SU-DHL-6 (cell line): ENCODE data around the gene LAMB4.
"Not testable (repeated sequence)": the region's sequence is repeated elsewhere in the genome, so short reads cannot be mapped to it uniquely, and the experiment has no call there.

Source experiments
- H2AFZ ChIP-seq: fragments of 200-600 bp; sonication (generic); 2 replicates; pipeline ENCODE4 v1.6.1; 2014; ENCODE audit warnings: low read depth, mild to moderate bottlenecking, moderate library complexity, mixed read lengths, antibody characterized with exemption, low read length; ENCODE audit not compliant: severe bottlenecking
- H3F3A ChIP-seq: fragments of 200-600 bp; shearing (Covaris generic); 2 replicates; pipeline ENCODE4 v1.6.0; 2016; ENCODE audit warnings: antibody characterized with exemption, mild to moderate bottlenecking; ENCODE audit not compliant: insufficient read depth
- H3K27ac ChIP-seq: fragments of 200-600 bp; sonication (generic); 2 replicates; pipeline ENCODE4 v1.5.1; 2016; ENCODE audit warnings: low read depth, mild to moderate bottlenecking, low read length, moderate library complexity, mixed read lengths
- H3K27me3 ChIP-seq: fragments of 200-600 bp; sonication (generic), shearing (Covaris generic); 2 replicates; pipeline ENCODE4 v1.6.0; 2014; ENCODE audit warnings: mild to moderate bottlenecking, low read length
- H3K36me3 ChIP-seq: fragments of 200-600 bp; sonication (generic); 2 replicates; pipeline ENCODE4 v1.6.1; 2014; ENCODE audit warnings: mild to moderate bottlenecking, low read length, mixed read lengths
- H3K4me2 ChIP-seq: fragments of 300-600, 200-600 bp; shearing (Covaris generic), sonication (generic); 2 replicates; pipeline ENCODE4 v1.6.0; 2014; ENCODE audit warnings: low read length, low read depth, mild to moderate bottlenecking; ENCODE audit not compliant: poor library complexity, severe bottlenecking
- H3K4me3 ChIP-seq: fragments of 200-600 bp; sonication (generic); 2 replicates; pipeline ENCODE4 v1.5.1; 2014; ENCODE audit warnings: antibody characterized with exemption, low read length, mild to moderate bottlenecking, mixed read lengths; ENCODE audit not compliant: insufficient read depth, poor library complexity, severe bottlenecking
- H3K79me2 ChIP-seq: fragments of 200-600 bp; sonication (generic); 2 replicates; pipeline ENCODE4 v1.6.1; 2014; ENCODE audit warnings: mild to moderate bottlenecking, low read length, moderate library complexity; ENCODE audit not compliant: insufficient read depth
- H3K9ac ChIP-seq: fragments of 200-600 bp; sonication (generic); 2 replicates; pipeline ENCODE4 v1.7.0; 2014; ENCODE audit warnings: mild to moderate bottlenecking, low read length
- H3K9me2 ChIP-seq: fragments of 200-600 bp; sonication (generic); replicated peaks from 2 replicates; pipeline ENCODE4 v1.6.1; 2014; ENCODE audit warnings: low read length; ENCODE audit not compliant: insufficient read depth
- H3K9me3 ChIP-seq: fragments of 200-600 bp; sonication (generic); 2 replicates; pipeline ENCODE4 v1.6.1; 2014; ENCODE audit warnings: low read length, mixed read lengths; ENCODE audit not compliant: insufficient read depth
- H4K20me1 ChIP-seq: fragments of 200-600 bp; sonication (generic); 2 replicates; pipeline ENCODE4 v1.6.1; 2014; ENCODE audit warnings: low read depth, mild to moderate bottlenecking, antibody characterized with exemption, low read length, moderate library complexity, mixed read lengths
- CTCF ChIP-seq: fragments of 200-600 bp; sonication (generic); IDR thresholded peaks from one replicate; pipeline ENCODE4 v1.5.1; 2017; ENCODE audit warnings: antibody characterized with exemption, mild to moderate bottlenecking, low read length, moderate library complexity; ENCODE audit not compliant: insufficient read depth, poor library complexity, severe bottlenecking
- EZH2phosphoT487 ChIP-seq: fragments of 200-600 bp; sonication (generic), shearing (Covaris generic); conservative IDR thresholded peaks from 2 replicates; pipeline ENCODE4 v1.6.1; 2018; ENCODE audit warnings: mild to moderate bottlenecking, antibody characterized with exemption, low read length, moderate library complexity, mixed read lengths

Gene LAMB4

GRCh38 chr7:108033776-108034497 lies 96.2 kb downstream of the LAMB4 start:
- Histone ChIP-seq H4K20me1 (no peaks in the 10 kb centered on the region), H3K9ac (no peak overlapping the region), H3K4me2 (no peak overlapping the region), H3K27ac (no peak overlapping the region), H2AFZ (no peak overlapping the region), H3K36me3 (no peaks in the 10 kb centered on the region), H3F3A (no peaks in the 10 kb centered on the region), H3K4me3 (no peak overlapping the region), H3K79me2 (no peaks in the 10 kb centered on the region), H3K9me3 (no peaks in the 10 kb centered on the region), H3K9me2 (no peaks in the 10 kb centered on the region), H3K27me3 (no peaks in the 10 kb centered on the region)
- TF ChIP-seq CTCF, result no peak
- no peak for TF ChIP-seq EZH2phosphoT487

- not testable (repeated sequence) for H3K36me3 ChIP-seq, H2AFZ ChIP-seq, H3K4me2 ChIP-seq, H3K27ac ChIP-seq, H3K9me3 ChIP-seq, H3F3A ChIP-seq, H3K9me2 ChIP-seq, H3K4me3 ChIP-seq, H3K9ac ChIP-seq, H3K27me3 ChIP-seq, H4K20me1 ChIP-seq, H3K79me2 ChIP-seq
These were observed 96.9 kb downstream of the LAMB4 start for GRCh38 chr7:108033309-108033708.

GRCh38 chr7:108030516-108030915 lies 99.6 kb downstream of the LAMB4 start:
- Histone ChIP-seq H4K20me1 (no peaks in the 10 kb centered on the region), H2AFZ (no peak overlapping the region), H3K27me3 (no peaks in the 10 kb centered on the region), H3K4me2 (no peak overlapping the region), H3F3A (no peaks in the 10 kb centered on the region), H3K9me3 (no peaks in the 10 kb centered on the region), H3K36me3 (no peaks in the 10 kb centered on the region), H3K9ac (no peak overlapping the region), H3K9me2 (no peaks in the 10 kb centered on the region), H3K4me3 (no peak overlapping the region), H3K27ac (no peak overlapping the region), H3K79me2 (no peaks in the 10 kb centered on the region)
- no peak for TF ChIP-seq EZH2phosphoT487

- no peak overlapping the region for H3K4me2 ChIP-seq
- no peaks in the 10 kb centered on the region for H3K9me2 ChIP-seq
- H3K79me2 ChIP-seq, result no peaks in the 10 kb centered on the region
- H3K27ac ChIP-seq, result no peak overlapping the region
- no peaks in the 10 kb centered on the region for H3K9me3 ChIP-seq
- no peak for TF ChIP-seq CTCF
- no peak for TF ChIP-seq EZH2phosphoT487
- no peaks in the 10 kb centered on the region for H3K27me3 ChIP-seq
- no peak overlapping the region for H3K9ac ChIP-seq
- no peak overlapping the region for H3K4me3 ChIP-seq
- no peaks in the 10 kb centered on the region for H3F3A ChIP-seq
- H4K20me1 ChIP-seq, result no peaks in the 10 kb centered on the region
- no peak overlapping the region for H2AFZ ChIP-seq
- no peaks in the 10 kb centered on the region for H3K36me3 ChIP-seq
These were observed 101.1 kb downstream of the LAMB4 start for GRCh38 chr7:108029034-108029433.
